ENCODE data around the gene PTPRN2.

The PTPRN2 gene

DNA sequence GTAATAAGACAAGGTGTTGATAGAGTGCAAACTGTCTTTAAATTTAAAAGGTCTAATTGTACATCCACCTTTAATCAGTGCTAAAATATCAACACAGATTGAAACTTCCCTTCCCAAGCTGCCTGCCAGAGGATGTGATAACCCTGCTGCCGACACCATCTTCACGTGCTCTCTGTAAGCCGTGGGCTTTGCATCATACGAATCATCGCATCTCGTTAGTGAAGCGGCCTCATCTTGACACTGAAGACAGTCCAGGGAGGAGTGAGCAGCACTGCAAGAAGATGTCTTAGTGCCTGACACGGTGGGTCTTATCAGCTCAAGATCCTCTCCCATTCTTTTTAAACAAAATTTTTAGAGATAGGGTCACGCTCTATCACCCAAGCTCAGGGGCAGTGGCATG lies 518.8 kb downstream of the PTPRN2 start:
- no peak for DNase-seq (ENCODE audit: low read depth, low spot score)
- TF ChIP-seq, protein P1, sequence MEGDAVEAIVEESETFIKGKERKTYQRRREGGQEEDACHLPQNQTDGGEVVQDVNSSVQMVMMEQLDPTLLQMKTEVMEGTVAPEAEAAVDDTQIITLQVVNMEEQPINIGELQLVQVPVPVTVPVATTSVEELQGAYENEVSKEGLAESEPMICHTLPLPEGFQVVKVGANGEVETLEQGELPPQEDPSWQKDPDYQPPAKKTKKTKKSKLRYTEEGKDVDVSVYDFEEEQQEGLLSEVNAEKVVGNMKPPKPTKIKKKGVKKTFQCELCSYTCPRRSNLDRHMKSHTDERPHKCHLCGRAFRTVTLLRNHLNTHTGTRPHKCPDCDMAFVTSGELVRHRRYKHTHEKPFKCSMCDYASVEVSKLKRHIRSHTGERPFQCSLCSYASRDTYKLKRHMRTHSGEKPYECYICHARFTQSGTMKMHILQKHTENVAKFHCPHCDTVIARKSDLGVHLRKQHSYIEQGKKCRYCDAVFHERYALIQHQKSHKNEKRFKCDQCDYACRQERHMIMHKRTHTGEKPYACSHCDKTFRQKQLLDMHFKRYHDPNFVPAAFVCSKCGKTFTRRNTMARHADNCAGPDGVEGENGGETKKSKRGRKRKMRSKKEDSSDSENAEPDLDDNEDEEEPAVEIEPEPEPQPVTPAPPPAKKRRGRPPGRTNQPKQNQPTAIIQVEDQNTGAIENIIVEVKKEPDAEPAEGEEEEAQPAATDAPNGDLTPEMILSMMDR (IDR thresholded peaks at IDR 0.05; ENCODE audit: insufficient read depth, low read length, missing control alignments), result no peak
- CTCF ChIA-PET, result no interaction called here
- POLR2A ChIA-PET, result no interaction called here
- H3K4me3 ChIP-seq (ENCODE audit: low read depth, low read length), result no peak overlapping the region

DNA sequence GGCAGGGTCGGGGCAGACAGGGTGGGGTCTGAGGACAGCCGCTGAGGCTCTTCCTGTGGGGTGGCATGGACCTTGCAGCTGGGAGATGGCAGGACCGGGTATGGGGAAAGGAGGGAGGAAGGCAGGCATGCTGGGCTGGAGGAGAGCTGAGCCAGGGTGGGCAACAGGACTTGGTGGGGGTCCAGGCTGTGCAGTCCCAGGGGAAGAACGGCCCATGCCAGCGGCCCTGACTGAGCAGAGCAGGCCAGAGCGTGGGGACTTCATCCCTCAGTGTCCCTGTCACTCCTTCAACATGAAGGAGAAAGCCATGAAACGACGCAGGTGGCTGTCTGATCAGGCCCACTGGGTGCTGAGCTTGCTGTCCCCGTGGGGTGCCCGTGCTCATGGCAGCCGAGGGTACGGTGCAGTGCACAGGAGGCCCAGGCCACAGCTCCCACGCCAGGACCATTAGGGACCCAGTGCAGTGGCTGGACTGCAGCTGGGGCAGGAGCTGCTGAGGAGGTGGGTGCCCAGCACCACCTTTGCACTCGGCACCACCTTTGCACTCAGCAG lies 519.6 kb downstream of the PTPRN2 start:
- ChIA-PET CTCF (no interaction called here), POLR2A (no interaction called here)
- TF ChIP-seq, protein P1 (IDR thresholded peaks at IDR 0.05; ENCODE audit: insufficient read depth, low read length, missing control alignments), result no peak

DNA sequence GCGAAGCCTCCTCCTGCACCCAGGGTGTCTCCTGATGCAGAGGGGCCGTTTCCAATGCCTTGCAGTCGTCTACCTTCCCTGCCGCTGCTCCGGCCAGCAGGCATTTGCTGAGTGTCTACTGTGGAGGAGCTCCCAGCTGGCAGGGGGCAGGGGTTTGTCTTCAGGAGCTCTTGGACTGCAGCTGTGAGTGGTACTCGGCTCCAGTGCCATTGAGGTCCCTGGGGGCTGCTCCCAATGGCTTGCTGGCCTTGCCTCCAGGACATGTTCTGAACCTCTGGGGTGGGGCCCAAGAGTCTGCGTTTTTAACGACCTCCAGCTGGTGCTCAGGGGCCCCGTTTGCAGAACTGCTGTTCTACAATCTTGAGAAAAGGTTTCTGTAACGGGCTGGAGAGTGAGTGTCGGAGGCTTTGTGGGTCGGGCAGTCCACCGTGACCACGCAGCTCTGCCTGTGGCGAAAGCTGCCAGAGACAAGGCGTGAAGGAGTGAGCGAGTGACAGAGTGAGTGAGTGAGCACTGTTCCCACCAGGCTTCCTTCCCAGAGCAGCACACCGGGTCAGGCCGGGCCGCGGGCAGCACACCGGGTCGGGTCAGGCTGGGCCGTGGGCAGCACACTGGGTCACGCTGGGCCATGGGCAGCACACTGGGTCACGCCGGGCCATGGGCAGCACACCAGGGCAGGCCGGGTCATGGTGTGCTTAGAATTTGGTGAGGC lies 520.2 kb downstream of the PTPRN2 start:
- CTCF ChIA-PET, result no interaction called here

More for the DNA sequence above, 519.6 kb downstream of the PTPRN2 start:
- no peak for DNase-seq (ENCODE audit: low read depth, low spot score)
- no peak overlapping the region for H3K4me3 ChIP-seq (ENCODE audit: low read depth, low read length)

DNA sequence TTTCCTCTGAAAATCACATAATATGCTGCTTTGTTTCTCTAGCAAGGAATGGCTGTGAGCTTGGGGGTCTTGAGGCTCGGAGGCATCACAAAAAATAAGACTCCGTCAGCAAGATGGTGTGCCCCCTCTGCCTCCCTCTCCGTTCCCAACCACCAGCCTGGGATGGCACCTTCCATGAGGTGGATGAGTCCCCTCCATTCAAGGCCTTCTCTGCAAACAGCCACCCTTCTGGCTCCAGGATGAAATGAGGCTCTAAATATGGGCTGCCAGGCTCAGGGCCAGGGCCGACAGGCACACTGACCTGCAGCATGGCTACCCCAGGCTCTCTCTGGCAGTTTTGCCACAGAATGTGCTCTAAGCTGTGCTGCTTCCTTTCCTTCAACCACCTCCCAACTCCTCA lies 521.5 kb downstream of the PTPRN2 start:
- POLR2A ChIA-PET, result no interaction called here
- CTCF ChIA-PET, result no interaction called here

More for the DNA sequence above, 520.2 kb downstream of the PTPRN2 start:
- POLR2A ChIA-PET, result no interaction called here
- no peak overlapping the region for H3K4me3 ChIP-seq (ENCODE audit: low read depth, low read length)
- TF ChIP-seq, protein P1 (IDR thresholded peaks at IDR 0.05; ENCODE audit: insufficient read depth, low read length, missing control alignments), result no peak
- no peak for DNase-seq (ENCODE audit: low read depth, low spot score)

DNA sequence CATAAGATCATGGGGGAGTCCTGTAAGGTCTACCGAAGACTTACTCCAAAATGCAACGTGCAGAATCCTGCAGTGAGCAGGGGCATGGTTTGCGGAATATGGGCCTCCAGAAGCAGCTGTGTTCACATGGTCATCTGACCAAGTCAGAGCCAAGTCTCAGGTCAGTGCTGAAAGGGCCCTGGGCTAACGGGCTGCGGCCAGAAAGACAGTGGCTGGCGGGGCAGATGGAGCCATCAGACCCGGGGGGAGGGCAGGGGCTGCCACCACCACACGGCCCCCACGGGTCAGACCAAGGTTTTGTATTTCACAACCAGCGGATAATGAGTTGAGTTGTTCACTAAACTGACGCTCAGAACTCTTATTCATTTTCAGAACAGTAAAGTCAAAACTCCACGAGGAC lies 522.3 kb downstream of the PTPRN2 start:
- H3K4me3 ChIP-seq (ENCODE audit: low read depth, low read length), result no peak overlapping the region
- POLR2A ChIA-PET, result no interaction called here
- DNase-seq (ENCODE audit: low read depth, low spot score), result no peak
- TF ChIP-seq, protein P1 (IDR thresholded peaks at IDR 0.05; ENCODE audit: insufficient read depth, low read length, missing control alignments), result no peak
- CTCF ChIA-PET, result no interaction called here

More for the DNA sequence above, 521.5 kb downstream of the PTPRN2 start:
- DNase-seq (ENCODE audit: low read depth, low spot score), result no peak
- TF ChIP-seq, protein P1 (IDR thresholded peaks at IDR 0.05; ENCODE audit: insufficient read depth, low read length, missing control alignments), result no peak
- H3K4me3 ChIP-seq (ENCODE audit: low read depth, low read length), result no peak overlapping the region

DNA sequence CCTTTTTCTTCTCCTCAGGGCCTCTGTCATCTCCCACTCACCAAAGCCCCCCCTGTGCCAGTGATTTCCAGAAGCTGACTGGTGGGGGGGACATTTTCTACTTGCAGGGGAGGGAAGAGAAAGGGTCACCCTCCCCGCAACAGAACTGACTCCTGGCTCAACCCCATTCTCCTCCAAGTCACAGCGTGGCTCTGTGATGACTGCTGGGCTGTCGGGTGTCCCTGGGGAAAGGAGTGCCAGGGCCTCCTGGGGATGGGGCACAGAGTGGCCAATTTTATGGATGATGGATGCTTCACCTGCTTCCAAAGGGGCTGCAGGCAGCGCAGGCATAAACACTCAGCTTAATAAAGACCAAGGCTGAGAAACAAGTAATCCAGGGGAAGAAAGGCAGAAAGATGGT lies 523.0 kb downstream of the PTPRN2 start:
- DNase-seq (ENCODE audit: low read depth, low spot score), result no peak
- ChIA-PET POLR2A (no interaction called here), CTCF (no interaction called here)
- TF ChIP-seq, protein P1 (IDR thresholded peaks at IDR 0.05; ENCODE audit: insufficient read depth, low read length, missing control alignments), result no peak
- H3K4me3 ChIP-seq (ENCODE audit: low read depth, low read length), result no peak overlapping the region

All from AG04449 (cell line).